GM18498 (cell line): ENCODE data around the gene C2CD4D.
A peak's percentile ranks its signal among the peaks of the same experiment; 100 is the strongest.

Source experiments
- ATAC-seq: cut with Tn5 transposase; IDR thresholded peaks from one replicate; pipeline ENCODE4 v1.9.1; 2021; ENCODE audit warnings: mild to moderate bottlenecking, moderate library complexity; ENCODE audit not compliant: unreplicated experiment

Gene C2CD4D

GRCh38 chr1:151790940-151791651, 48.5 kb downstream of the C2CD4D start:
- ATAC-seq, result no peak

- peak; percentile 94 for ATAC-seq
These were observed 49.3 kb downstream of the C2CD4D start, which contains the start of gene TDRKH for GRCh38 chr1:151790071-151790939. TDRKH (minus strand) TSS chr1:151790500; CDS start chr1:151783022, 7,478 bp downstream.
